Islet of Langerhans (tissue), 1 donor: ENCODE data around the gene MYOF.
"Not testable (repeated sequence)": the region's sequence is repeated elsewhere in the genome, so short reads cannot be mapped to it uniquely, and the experiment has no call there.

Experiments used
- FAIRE-seq: peaks from one replicate; lab custom pipeline; 2011; peaks lifted over from hg19 to GRCh38; lab: Jason Lieb, UNC

Gene MYOF

GRCh38 chr10:93420944-93421825 lies 60.9 kb downstream of the MYOF start:
- no peak for FAIRE-seq

- peak; percentile 98 for FAIRE-seq
Measured at GRCh38 chr10:93420091-93420490, 62.0 kb downstream of the MYOF start.

- not testable (repeated sequence) for FAIRE-seq
Measured at GRCh38 chr10:93419016-93419415, 63.1 kb downstream of the MYOF start.

- no peak for FAIRE-seq
Measured at GRCh38 chr10:93417921-93418320, 64.2 kb downstream of the MYOF start.

- FAIRE-seq = no peak
Measured at GRCh38 chr10:93417266-93417665, 64.9 kb downstream of the MYOF start.

- FAIRE-seq = no peak
Measured at GRCh38 chr10:93416824-93417223, 65.3 kb downstream of the MYOF start.

- no peak for FAIRE-seq
Measured at GRCh38 chr10:93415693-93416092, 66.4 kb downstream of the MYOF start.

GRCh38 chr10:93413252-93413689 lies 68.9 kb downstream of the MYOF start:
- no peak for FAIRE-seq

- no peak for FAIRE-seq
Measured at GRCh38 chr10:93412801-93413200, 69.3 kb downstream of the MYOF start.

- FAIRE-seq = no peak
Measured at GRCh38 chr10:93410697-93411348, 71.3 kb downstream of the MYOF start.

GRCh38 chr10:93408783-93409182 lies 73.4 kb downstream of the MYOF start:
- FAIRE-seq = no peak

- no peak for FAIRE-seq
Measured at GRCh38 chr10:93406364-93407145, 75.6 kb downstream of the MYOF start.

- FAIRE-seq = no peak
Measured at GRCh38 chr10:93404048-93404354, 78.1 kb downstream of the MYOF start.

GRCh38 chr10:93403152-93404047 lies 78.7 kb downstream of the MYOF start:
- FAIRE-seq = no peak

GRCh38 chr10:93402192-93402591 lies 79.9 kb downstream of the MYOF start:
- no peak for FAIRE-seq

GRCh38 chr10:93398528-93398927 lies 83.6 kb downstream of the MYOF start:
- FAIRE-seq = no peak

- FAIRE-seq = no peak
Measured at GRCh38 chr10:93397020-93397419, 85.1 kb downstream of the MYOF start.

- FAIRE-seq = no peak
Measured at GRCh38 chr10:93393211-93393610, 88.9 kb downstream of the MYOF start.

GRCh38 chr10:93392121-93392520 lies 90.0 kb downstream of the MYOF start:
- FAIRE-seq = no peak

- FAIRE-seq = no peak
Measured at GRCh38 chr10:93390306-93391090, 91.6 kb downstream of the MYOF start.
